Fibroblast of pulmonary artery (primary cell): Measurements from ENCODE around the gene ZNF385A.

Source experiments
- DNase-seq: peaks from one replicate; pipeline ENCODE4 v3.0.0-alpha.2; 2010; ENCODE audit warnings: low read depth
- H3K4me3 ChIP-seq: replicated peaks from 2 replicates; pipeline ENCODE4 v1.5.1; 2011; ENCODE audit warnings: low read depth, mild to moderate bottlenecking, control low read depth, low read length, moderate library complexity
- TF ChIP-seq, protein P1 (sequence below): IDR thresholded peaks from 2 replicates; pipeline ENCODE4 v1.5.1; 2011; ENCODE audit warnings: mild to moderate bottlenecking, control low read depth, low read length, inconsistent platforms; ENCODE audit errors: missing control alignments

The ZNF385A gene

DNA sequence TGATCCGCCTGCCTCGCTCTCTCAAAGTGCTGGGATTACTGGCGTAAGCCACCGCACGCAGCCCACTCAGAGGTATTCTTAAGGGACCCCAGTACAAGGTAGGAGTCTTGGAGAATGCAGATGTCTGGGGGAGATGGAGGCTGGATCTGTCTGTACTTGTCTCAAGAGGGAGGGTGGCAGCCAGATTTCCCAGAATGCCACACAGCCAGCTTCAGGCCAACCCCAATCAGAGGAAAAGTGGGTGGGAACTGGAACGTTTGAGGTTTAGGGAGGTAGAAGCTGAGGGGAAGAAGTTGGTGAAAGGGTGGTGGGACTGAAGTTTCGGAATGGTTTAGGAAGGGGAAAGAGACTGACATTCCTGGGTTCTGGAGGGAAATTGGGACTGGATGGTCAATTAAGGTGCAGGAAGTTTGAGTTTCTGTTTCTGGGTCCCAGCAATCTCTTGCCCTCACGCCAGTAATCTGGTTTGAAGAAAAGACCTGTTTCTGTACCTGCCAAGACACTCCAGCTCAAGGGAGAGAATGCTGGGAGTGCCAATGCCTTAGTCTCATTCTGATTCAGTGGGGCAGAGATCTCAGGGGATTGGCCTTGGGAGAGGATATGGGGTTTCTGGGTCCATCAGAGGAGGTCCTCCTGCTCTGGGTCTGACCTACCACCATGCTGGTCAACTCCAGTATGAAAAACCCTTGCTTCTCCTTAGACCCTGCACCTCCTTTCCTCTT is 8.1 kb upstream of the ZNF385A start:
- no peak for DNase-seq
- H3K4me3 ChIP-seq, result no peak overlapping the region
- TF ChIP-seq, protein P1, sequence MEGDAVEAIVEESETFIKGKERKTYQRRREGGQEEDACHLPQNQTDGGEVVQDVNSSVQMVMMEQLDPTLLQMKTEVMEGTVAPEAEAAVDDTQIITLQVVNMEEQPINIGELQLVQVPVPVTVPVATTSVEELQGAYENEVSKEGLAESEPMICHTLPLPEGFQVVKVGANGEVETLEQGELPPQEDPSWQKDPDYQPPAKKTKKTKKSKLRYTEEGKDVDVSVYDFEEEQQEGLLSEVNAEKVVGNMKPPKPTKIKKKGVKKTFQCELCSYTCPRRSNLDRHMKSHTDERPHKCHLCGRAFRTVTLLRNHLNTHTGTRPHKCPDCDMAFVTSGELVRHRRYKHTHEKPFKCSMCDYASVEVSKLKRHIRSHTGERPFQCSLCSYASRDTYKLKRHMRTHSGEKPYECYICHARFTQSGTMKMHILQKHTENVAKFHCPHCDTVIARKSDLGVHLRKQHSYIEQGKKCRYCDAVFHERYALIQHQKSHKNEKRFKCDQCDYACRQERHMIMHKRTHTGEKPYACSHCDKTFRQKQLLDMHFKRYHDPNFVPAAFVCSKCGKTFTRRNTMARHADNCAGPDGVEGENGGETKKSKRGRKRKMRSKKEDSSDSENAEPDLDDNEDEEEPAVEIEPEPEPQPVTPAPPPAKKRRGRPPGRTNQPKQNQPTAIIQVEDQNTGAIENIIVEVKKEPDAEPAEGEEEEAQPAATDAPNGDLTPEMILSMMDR, result no peak

- no peak for DNase-seq
- H3K4me3 ChIP-seq, result no peak overlapping the region
- TF ChIP-seq, protein P1, result no peak
Measured at GRCh38 chr12:54390668-54391551, 6.4 kb upstream of the ZNF385A start.

GRCh38 chr12:54390176-54390667 is 5.7 kb upstream of the ZNF385A start:
- no peak overlapping the region for H3K4me3 ChIP-seq
- DNase-seq, result no peak
- TF ChIP-seq, protein P1, result no peak

- TF ChIP-seq, protein P1, result no peak
- DNase-seq, result no peak
- no peak overlapping the region for H3K4me3 ChIP-seq
Measured at GRCh38 chr12:54389607-54390175, 5.2 kb upstream of the ZNF385A start.

GRCh38 chr12:54389134-54389508 is 4.6 kb upstream of the ZNF385A start:
- DNase-seq, result no peak
- TF ChIP-seq, protein P1, result no peak
- H3K4me3 ChIP-seq, result no peak overlapping the region

DNA sequence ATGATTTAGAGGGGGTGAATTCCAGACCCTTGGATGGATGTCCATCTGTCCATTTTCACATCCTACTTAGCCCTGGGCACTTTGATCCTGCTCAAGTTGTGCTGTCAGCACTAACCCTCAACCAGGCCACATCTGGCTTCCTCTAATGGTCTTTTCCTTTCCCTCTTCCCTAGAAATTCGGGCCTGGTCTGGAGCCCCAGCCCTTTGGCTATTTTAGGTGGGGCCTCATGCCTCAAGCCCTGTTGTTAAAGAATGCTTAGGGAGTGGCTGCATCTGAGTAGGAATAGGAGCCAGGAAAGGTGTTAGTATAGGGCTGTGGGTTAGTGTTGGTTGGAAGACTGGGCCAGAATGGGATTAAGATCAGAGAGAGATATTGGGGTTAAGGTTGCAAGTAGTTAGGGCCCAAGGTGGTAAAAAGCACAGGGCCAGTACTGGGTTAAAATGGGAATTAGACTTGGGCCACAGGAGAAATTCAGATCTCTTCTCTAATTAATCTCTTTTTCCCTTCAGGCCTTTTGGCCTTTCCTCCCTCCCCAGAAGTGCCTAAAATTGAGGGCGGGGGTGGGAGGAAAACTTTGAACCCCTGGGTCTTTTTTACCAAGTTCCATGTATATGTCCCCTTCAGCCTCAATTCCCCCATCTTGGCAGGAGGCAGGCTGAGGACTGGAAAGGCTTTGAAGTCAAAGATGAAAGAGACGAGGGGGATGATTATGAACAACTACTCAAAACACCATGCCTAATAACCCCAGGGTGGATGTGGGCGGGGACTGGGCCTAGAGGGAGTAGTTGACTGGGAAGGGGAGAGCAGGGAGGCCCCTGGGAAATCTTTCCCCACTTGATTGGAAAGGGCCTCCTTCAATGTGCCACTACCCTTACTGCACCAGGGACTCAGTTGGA is 4.0 kb upstream of the ZNF385A start:
- DNase-seq, result no peak
- H3K4me3 ChIP-seq, result no peak overlapping the region
- TF ChIP-seq, protein P1, result no peak
